ENCODE measurements around the gene SLC5A2.

The SLC5A2 gene

GRCh38 chr16:31473264-31473984, 9.5 kb upstream of the SLC5A2 start:
- Histone ChIP-seq H3K4me1 (ENCODE audit: insufficient read depth, insufficient read length) (peaks cover 16% of the 10 kb centered on the region), H3K27me3 (ENCODE audit: insufficient read depth, insufficient read length) (peaks cover 34% of the 10 kb centered on the region)
- no peak for TF ChIP-seq ZNF274 (IDR thresholded peaks at IDR 0.05; ENCODE audit: low read depth, low read length)
- no peak for TF ChIP-seq YY1 (IDR thresholded peaks at IDR 0.05; ENCODE audit: insufficient read depth, insufficient read length)

GRCh38 chr16:31474173-31474714, 8.7 kb upstream of the SLC5A2 start:
- Histone ChIP-seq H3K4me3 (ENCODE audit: insufficient read length, low read depth) (no peak overlapping the region), H3K36me3 (ENCODE audit: insufficient read depth, insufficient read length, low read length) (peaks cover 46% of the 10 kb centered on the region), H3K9me3 (ENCODE audit: insufficient read depth, low read length) (no peaks in the 10 kb centered on the region; the same call in 1 of the 2 replicates), H3K9ac (ENCODE audit: insufficient read length, low read depth) (no peak overlapping the region), H3K4me1 (ENCODE audit: insufficient read depth, insufficient read length) (peaks cover 19% of the 10 kb centered on the region), H3K27me3 (ENCODE audit: insufficient read depth, insufficient read length) (peaks cover 41% of the 10 kb centered on the region)
- DNase-seq (ENCODE audit: low read depth, low spot score) = no peak
- TF ChIP-seq YY1 (IDR thresholded peaks at IDR 0.05; ENCODE audit: insufficient read depth, insufficient read length) (no peak), ZNF274 (IDR thresholded peaks at IDR 0.05; ENCODE audit: low read depth, low read length) (no peak), SUZ12 (IDR thresholded peaks at IDR 0.05; ENCODE audit: extremely low read depth, insufficient read depth, insufficient read length) (no peak)

More at GRCh38 chr16:31473264-31473984, 9.5 kb upstream of the SLC5A2 start:
- Histone ChIP-seq H3K9ac (ENCODE audit: insufficient read length, low read depth) (no peak overlapping the region), H3K4me3 (ENCODE audit: insufficient read length, low read depth) (no peak overlapping the region), H3K36me3 (ENCODE audit: insufficient read depth, insufficient read length, low read length) (peaks cover 39% of the 10 kb centered on the region), H3K9me3 (ENCODE audit: insufficient read depth, low read length) (no peaks in the 10 kb centered on the region; the same call in 1 of the 2 replicates)
- no peak for DNase-seq (ENCODE audit: low read depth, low spot score)

- no peak overlapping the region for H3K9ac ChIP-seq (ENCODE audit: insufficient read length, low read depth)
- H3K36me3 ChIP-seq (ENCODE audit: insufficient read depth, insufficient read length, low read length) = peaks cover 48% of the 10 kb centered on the region
- peaks cover 49% of the 10 kb centered on the region for H3K27me3 ChIP-seq (ENCODE audit: insufficient read depth, insufficient read length)
- no peak for DNase-seq (ENCODE audit: low read depth, low spot score)
- TF ChIP-seq ZNF274 (IDR thresholded peaks at IDR 0.05; ENCODE audit: low read depth, low read length) (no peak), YY1 (IDR thresholded peaks at IDR 0.05; ENCODE audit: insufficient read depth, insufficient read length) (no peak), SUZ12 (IDR thresholded peaks at IDR 0.05; ENCODE audit: extremely low read depth, insufficient read depth, insufficient read length) (no peak)
- peaks cover 19% of the 10 kb centered on the region for H3K4me1 ChIP-seq (ENCODE audit: insufficient read depth, insufficient read length)
- H3K9me3 ChIP-seq (ENCODE audit: insufficient read depth, low read length) = no peaks in the 10 kb centered on the region; the same call in 1 of the 2 replicates
- no peak overlapping the region for H3K4me3 ChIP-seq (ENCODE audit: insufficient read length, low read depth)
These were observed 7.9 kb upstream of the SLC5A2 start for GRCh38 chr16:31474773-31475738.

- Histone ChIP-seq H3K4me1 (ENCODE audit: insufficient read depth, insufficient read length) (peaks cover 19% of the 10 kb centered on the region), H3K36me3 (ENCODE audit: insufficient read depth, insufficient read length, low read length) (peaks cover 48% of the 10 kb centered on the region), H3K4me3 (ENCODE audit: insufficient read length, low read depth) (peak overlapping the region; percentile 65), H3K27me3 (ENCODE audit: insufficient read depth, insufficient read length) (peaks cover 54% of the 10 kb centered on the region), H3K9ac (ENCODE audit: insufficient read length, low read depth) (peak overlapping the region; percentile 79), H3K9me3 (ENCODE audit: insufficient read depth, low read length) (no peaks in the 10 kb centered on the region; the same call in 1 of the 2 replicates)
- DNase-seq (ENCODE audit: low read depth, low spot score) = no peak
- TF ChIP-seq SUZ12 (IDR thresholded peaks at IDR 0.05; ENCODE audit: extremely low read depth, insufficient read depth, insufficient read length) = no peak
- no peak for TF ChIP-seq YY1 (IDR thresholded peaks at IDR 0.05; ENCODE audit: insufficient read depth, insufficient read length)
- no peak for TF ChIP-seq ZNF274 (IDR thresholded peaks at IDR 0.05; ENCODE audit: low read depth, low read length)
These were observed 7.0 kb upstream of the SLC5A2 start for GRCh38 chr16:31475946-31476302.

- H3K4me3 ChIP-seq (ENCODE audit: insufficient read length, low read depth) = peak overlapping the region; percentile 72
- peak overlapping the region; percentile 88 for H3K9ac ChIP-seq (ENCODE audit: insufficient read length, low read depth)
- peaks cover 48% of the 10 kb centered on the region for H3K36me3 ChIP-seq (ENCODE audit: insufficient read depth, insufficient read length, low read length)
- DNase-seq (ENCODE audit: low read depth, low spot score) = no peak
- H3K4me1 ChIP-seq (ENCODE audit: insufficient read depth, insufficient read length) = peaks cover 15% of the 10 kb centered on the region
- H3K27me3 ChIP-seq (ENCODE audit: insufficient read depth, insufficient read length) = peaks cover 59% of the 10 kb centered on the region
- no peak for TF ChIP-seq ZNF274 (IDR thresholded peaks at IDR 0.05; ENCODE audit: low read depth, low read length)
- no peak for TF ChIP-seq YY1 (IDR thresholded peaks at IDR 0.05; ENCODE audit: insufficient read depth, insufficient read length)
- TF ChIP-seq SUZ12 (IDR thresholded peaks at IDR 0.05; ENCODE audit: extremely low read depth, insufficient read depth, insufficient read length) = no peak
- no peaks in the 10 kb centered on the region; the same call in 1 of the 2 replicates for H3K9me3 ChIP-seq (ENCODE audit: insufficient read depth, low read length)
These were observed 6.4 kb upstream of the SLC5A2 start for GRCh38 chr16:31476303-31477219.
